ENCODE data around the gene CCDC112. TPM values are rescaled to one million over a fixed set of nuclear protein-coding genes. Genes with fewer than 3 reads are reported as not detected.
A peak's percentile ranks its signal among the peaks of the same experiment; 100 is the strongest.

CCDC112 gene
- total RNA-seq (2014; rRNA removed; shearing (Covaris generic)) (12.2 and 18.1 TPM in 2 replicates), polyA plus RNA-seq (2016; fragmentation: Nextera tagmentation; extraction: Ambion mirVana) (38.7 and 48.2 TPM in 2 replicates)
- long read RNA-seq, partial matches to known transcripts, result 14 of 15 reads
- long read RNA-seq, other reads (novel, unspliced or antisense), result 1 of 15 reads

GRCh38 chr5:115296124-115297022 lies at the start of gene CCDC112:
TSS of gene CCDC112 (minus strand) at chr5:115296654. CDS start at chr5:115296543, 111 bp downstream.
- no peaks in the 10 kb centered on the region for H3K27me3 ChIP-seq (ENCODE audit: insufficient read depth)
- H3K4me1 ChIP-seq (ENCODE audit: insufficient read depth), result peaks cover 14% of the 10 kb centered on the region
- 0 out of 2 replicates have a peak, but pooled peaks cover 3% of the 10 kb centered on the region for H3K9me2 ChIP-seq (ENCODE audit: insufficient read depth)
- Mint-ChIP-seq H3K36me3 (ENCODE audit: low read depth) (peaks cover 9% of the 10 kb centered on the region), H3K27ac (peak within 1 kb of the TSS; percentile 94), H3K9me3 (no peaks in the 10 kb centered on the region), H3K4me3 (peak within 1 kb of the TSS; percentile 97), H3K4me1 (peaks cover 10% of the 10 kb centered on the region), H3K27me3 (ENCODE audit: insufficient read depth, low read depth, poor library complexity) (peaks cover 5% of the 10 kb centered on the region)
- peak; percentile 95 for ATAC-seq
- TF ChIP-seq ZNF114 (CRISPR knock-in tag; IDR thresholded peaks at IDR 0.05) (no peak), POLR2AphosphoS5 (IDR thresholded peaks at IDR 0.05; ENCODE audit: low read depth) (peak; percentile 98)
- peak within 1 kb of the TSS; percentile 86; the same call in 1 of the 2 replicates for H3K27ac ChIP-seq (ENCODE audit: low read depth)
- H3K4me2 ChIP-seq, result peak within 1 kb of the TSS; percentile 99
- peak within 1 kb of the TSS; percentile 99 for H3K4me3 ChIP-seq
- H4K20me1 ChIP-seq (replicated peaks; ENCODE audit: insufficient read depth), result peaks cover 15% of the 10 kb centered on the region
- DNase-seq (ENCODE audit: low spot score), result peak; percentile 86
- peak within 1 kb of the TSS; percentile 98 for H2AFZ ChIP-seq
- H3K79me2 ChIP-seq (replicated peaks; ENCODE audit: insufficient read depth), result peaks cover 46% of the 10 kb centered on the region
- no peaks in the 10 kb centered on the region for H3F3A ChIP-seq (replicated peaks; ENCODE audit: low read depth)
- H3K36me3 ChIP-seq (ENCODE audit: insufficient read depth), result no peaks in the 10 kb centered on the region; the same call in 1 of the 2 replicates

GRCh38 chr5:115345344-115345743 lies 48.9 kb upstream of the CCDC112 start:
- Histone ChIP-seq H3K9me2 (ENCODE audit: insufficient read depth) (peaks cover 4% of the 10 kb centered on the region; the same call in 1 of the 2 replicates), H2AFZ (no peak overlapping the region), H4K20me1 (replicated peaks; ENCODE audit: insufficient read depth) (no peaks in the 10 kb centered on the region), H3K4me1 (ENCODE audit: insufficient read depth) (peaks cover 10% of the 10 kb centered on the region; the same call in 1 of the 2 replicates), H3K79me2 (replicated peaks; ENCODE audit: insufficient read depth) (no peaks in the 10 kb centered on the region), H3K27ac (ENCODE audit: low read depth) (no peak overlapping the region), H3K4me3 (no peak overlapping the region), H3K4me2 (no peak overlapping the region), H3K36me3 (ENCODE audit: insufficient read depth) (no peaks in the 10 kb centered on the region), H3F3A (replicated peaks; ENCODE audit: low read depth) (no peaks in the 10 kb centered on the region), H3K27me3 (ENCODE audit: insufficient read depth) (no peaks in the 10 kb centered on the region)
- DNase-seq (ENCODE audit: low spot score) (no peak), ATAC-seq (no peak)
- Mint-ChIP-seq H3K36me3 (ENCODE audit: low read depth) (no peaks in the 10 kb centered on the region), H3K4me1 (peaks cover 12% of the 10 kb centered on the region), H3K27ac (no peak overlapping the region), H3K4me3 (no peak overlapping the region), H3K27me3 (ENCODE audit: insufficient read depth, low read depth, poor library complexity) (no peaks in the 10 kb centered on the region), H3K9me3 (no peaks in the 10 kb centered on the region)
- TF ChIP-seq CREB1 (CRISPR knock-in tag; IDR thresholded peaks at IDR 0.05; ENCODE audit: low read depth) (no peak), ZNF462 (CRISPR knock-in tag; IDR thresholded peaks at IDR 0.05) (no peak), NANOG (IDR thresholded peaks at IDR 0.05; ENCODE audit: borderline replicate concordance) (no peak), ZNF331 (CRISPR knock-in tag; IDR thresholded peaks at IDR 0.05; ENCODE audit: low read depth) (no peak), STAT1 (IDR thresholded peaks at IDR 0.05; ENCODE audit: unreplicated experiment) (no peak), REST (IDR thresholded peaks at IDR 0.05; ENCODE audit: unreplicated experiment) (no peak), POLR2AphosphoS5 (IDR thresholded peaks at IDR 0.05; ENCODE audit: low read depth) (no peak)
- TF ChIP-seq, protein P1, sequence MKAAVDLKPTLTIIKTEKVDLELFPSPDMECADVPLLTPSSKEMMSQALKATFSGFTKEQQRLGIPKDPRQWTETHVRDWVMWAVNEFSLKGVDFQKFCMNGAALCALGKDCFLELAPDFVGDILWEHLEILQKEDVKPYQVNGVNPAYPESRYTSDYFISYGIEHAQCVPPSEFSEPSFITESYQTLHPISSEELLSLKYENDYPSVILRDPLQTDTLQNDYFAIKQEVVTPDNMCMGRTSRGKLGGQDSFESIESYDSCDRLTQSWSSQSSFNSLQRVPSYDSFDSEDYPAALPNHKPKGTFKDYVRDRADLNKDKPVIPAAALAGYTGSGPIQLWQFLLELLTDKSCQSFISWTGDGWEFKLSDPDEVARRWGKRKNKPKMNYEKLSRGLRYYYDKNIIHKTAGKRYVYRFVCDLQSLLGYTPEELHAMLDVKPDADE (IDR thresholded peaks at IDR 0.05), result no peak

Data from GM23338 (cell line).